Limb (tissue), 2 donors: ENCODE data around the gene ZNF512B.
"Not testable (repeated sequence)": the region's sequence is repeated elsewhere in the genome, so short reads cannot be mapped to it uniquely, and the experiment has no call there.

Source experiments
- DNase-seq, 2 donors: peaks; one replicate each; pipeline ENCODE4 v3.0.0-alpha.2; 2016; ENCODE audit errors: extremely low spot score in 2 of 2

ZNF512B gene

GRCh38 chr20:63978319-63979228 is 8.8 kb upstream of the ZNF512B start:
- peak in 1 of 2 donors; percentile 67 for DNase-seq

GRCh38 chr20:63977739-63978276 is 8.1 kb upstream of the ZNF512B start:
- peak in 1 of 2 donors; percentile 33 for DNase-seq

- peak in 1 of 2 donors; percentile 32 for DNase-seq
These were observed 7.4 kb upstream of the ZNF512B start for GRCh38 chr20:63976980-63977738.

GRCh38 chr20:63976511-63976910 is 6.8 kb upstream of the ZNF512B start:
- not testable (repeated sequence) for DNase-seq

- peak in 1 of 2 donors; percentile 36 for DNase-seq
These were observed 4.9 kb upstream of the ZNF512B start for GRCh38 chr20:63974402-63975200.

GRCh38 chr20:63973636-63974401 is 4.1 kb upstream of the ZNF512B start:
- DNase-seq = peak; percentile 87 to 93

GRCh38 chr20:63973160-63973479 is 3.4 kb upstream of the ZNF512B start:
- no peak for DNase-seq

GRCh38 chr20:63972312-63973159 is 2.8 kb upstream of the ZNF512B start:
- peak in 1 of 2 donors; percentile 24 for DNase-seq

- DNase-seq = not testable (repeated sequence)
These were observed 2.2 kb upstream of the ZNF512B start for GRCh38 chr20:63971960-63972311.

- no peak for DNase-seq
These were observed 1.1 kb upstream of the ZNF512B start for GRCh38 chr20:63970714-63971431.

- peak in 1 of 2 donors; percentile 80 for DNase-seq
These were observed 586 bp downstream of the ZNF512B start for GRCh38 chr20:63968928-63969760.

- DNase-seq = peak in 1 of 2 donors; percentile 35
These were observed 1.4 kb downstream of the ZNF512B start for GRCh38 chr20:63968136-63968927.

- DNase-seq = peak in 1 of 2 donors; percentile 30
These were observed 2.2 kb downstream of the ZNF512B start for GRCh38 chr20:63967330-63968135.

GRCh38 chr20:63966944-63967322 is 2.8 kb downstream of the ZNF512B start:
- peak in 1 of 2 donors; percentile 25 for DNase-seq

GRCh38 chr20:63966172-63966943 is 3.4 kb downstream of the ZNF512B start:
- no peak for DNase-seq

GRCh38 chr20:63964412-63964811 is 5.3 kb downstream of the ZNF512B start:
- DNase-seq = no peak
